Panc1 (cell line): ENCODE measurements around the gene TMED4.

Experiments
- CTCF ChIP-seq: fragments of 450-650 bp; IDR thresholded peaks from 2 replicates; pipeline ENCODE4 v1.5.1; 2017; ENCODE audit warnings: mild to moderate bottlenecking
- POLR2AphosphoS5 ChIP-seq: IDR thresholded peaks from 2 replicates; pipeline ENCODE4 v1.6.1; 2012; ENCODE audit warnings: mild to moderate bottlenecking, low read depth, low read length, moderate library complexity

- no peak for TF ChIP-seq CTCF
- no peak for TF ChIP-seq POLR2AphosphoS5
These were observed 34.3 kb downstream of the TMED4 start for GRCh38 chr7:44547536-44548231.
